ENCODE measurements around the gene FAM83D. TPM values are rescaled to one million over a fixed set of nuclear protein-coding genes. Genes with fewer than 3 reads are reported as not detected.

Gene FAM83D
- total and polyA plus RNA-seq, 2 experiments from 2014 or later: 33.3 to 91.3 TPM

DNA sequence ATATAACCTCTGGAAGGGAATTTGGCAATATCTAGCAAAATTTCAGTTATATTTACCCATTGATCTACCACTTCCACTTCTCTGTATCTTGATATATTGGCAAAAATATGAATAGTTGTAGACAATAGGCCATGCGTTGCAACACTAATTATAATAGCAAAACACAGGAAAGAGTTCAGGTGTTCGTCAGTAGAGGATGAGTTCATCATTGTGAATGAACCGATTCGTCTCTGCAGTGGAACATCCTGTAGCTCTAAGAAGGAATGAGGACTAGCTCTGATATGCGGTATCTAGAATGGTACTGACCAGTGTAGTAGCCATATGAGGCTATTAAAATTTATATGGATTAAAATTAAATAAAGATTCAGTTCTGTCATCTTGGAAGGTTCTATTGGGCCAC, 8.3 kb downstream of the FAM83D start (continued):
- no peak for TF ChIP-seq ZNF462 (CRISPR knock-in tag; IDR thresholded peaks at IDR 0.05)

DNA sequence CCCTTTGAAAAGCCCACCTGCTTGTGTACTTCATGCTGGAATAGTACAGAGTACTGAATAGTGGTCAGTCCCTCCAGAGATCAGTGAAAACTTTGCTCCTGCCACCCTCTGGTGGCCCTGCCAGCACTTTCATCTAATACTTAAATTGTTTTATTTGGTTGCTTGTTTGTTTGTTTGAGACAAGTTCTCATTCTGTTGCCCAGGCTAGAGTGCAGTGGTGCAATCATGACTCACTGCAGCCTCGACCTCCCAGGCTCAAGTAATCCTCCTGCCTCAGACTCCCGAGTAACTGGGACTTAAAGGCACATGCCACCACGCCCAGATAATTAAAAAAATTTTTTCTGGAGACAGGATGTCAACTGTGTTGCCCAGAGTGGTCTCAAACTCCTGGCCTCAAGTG, 9.1 kb downstream of the FAM83D start:
- peaks cover 85% of the 10 kb centered on the region for H4K20me1 ChIP-seq (replicated peaks; ENCODE audit: insufficient read depth)

More for the DNA sequence above, 9.1 kb downstream of the FAM83D start:
- DNase-seq (ENCODE audit: low spot score) (no peak), ATAC-seq (peak; percentile 18; the same call in 1 of the 3 replicates)
- TF ChIP-seq EZH2 (IDR thresholded peaks at IDR 0.05; ENCODE audit: low read depth, unreplicated experiment) (no peak), CREB1 (CRISPR knock-in tag; IDR thresholded peaks at IDR 0.05; ENCODE audit: low read depth) (no peak), STAT1 (IDR thresholded peaks at IDR 0.05; ENCODE audit: unreplicated experiment) (no peak), JUNB (IDR thresholded peaks at IDR 0.05; ENCODE audit: unreplicated experiment) (no peak), ETS1 (IDR thresholded peaks at IDR 0.05) (no peak), EZH2phosphoT487 (IDR thresholded peaks at IDR 0.05; ENCODE audit: unreplicated experiment) (no peak)
- TF ChIP-seq, protein P1, sequence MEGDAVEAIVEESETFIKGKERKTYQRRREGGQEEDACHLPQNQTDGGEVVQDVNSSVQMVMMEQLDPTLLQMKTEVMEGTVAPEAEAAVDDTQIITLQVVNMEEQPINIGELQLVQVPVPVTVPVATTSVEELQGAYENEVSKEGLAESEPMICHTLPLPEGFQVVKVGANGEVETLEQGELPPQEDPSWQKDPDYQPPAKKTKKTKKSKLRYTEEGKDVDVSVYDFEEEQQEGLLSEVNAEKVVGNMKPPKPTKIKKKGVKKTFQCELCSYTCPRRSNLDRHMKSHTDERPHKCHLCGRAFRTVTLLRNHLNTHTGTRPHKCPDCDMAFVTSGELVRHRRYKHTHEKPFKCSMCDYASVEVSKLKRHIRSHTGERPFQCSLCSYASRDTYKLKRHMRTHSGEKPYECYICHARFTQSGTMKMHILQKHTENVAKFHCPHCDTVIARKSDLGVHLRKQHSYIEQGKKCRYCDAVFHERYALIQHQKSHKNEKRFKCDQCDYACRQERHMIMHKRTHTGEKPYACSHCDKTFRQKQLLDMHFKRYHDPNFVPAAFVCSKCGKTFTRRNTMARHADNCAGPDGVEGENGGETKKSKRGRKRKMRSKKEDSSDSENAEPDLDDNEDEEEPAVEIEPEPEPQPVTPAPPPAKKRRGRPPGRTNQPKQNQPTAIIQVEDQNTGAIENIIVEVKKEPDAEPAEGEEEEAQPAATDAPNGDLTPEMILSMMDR (conservative IDR thresholded peaks at IDR 0.05; ENCODE audit: low read depth in 2 of 2): peak; percentile 29 to 39
- TF ChIP-seq, protein P2, sequence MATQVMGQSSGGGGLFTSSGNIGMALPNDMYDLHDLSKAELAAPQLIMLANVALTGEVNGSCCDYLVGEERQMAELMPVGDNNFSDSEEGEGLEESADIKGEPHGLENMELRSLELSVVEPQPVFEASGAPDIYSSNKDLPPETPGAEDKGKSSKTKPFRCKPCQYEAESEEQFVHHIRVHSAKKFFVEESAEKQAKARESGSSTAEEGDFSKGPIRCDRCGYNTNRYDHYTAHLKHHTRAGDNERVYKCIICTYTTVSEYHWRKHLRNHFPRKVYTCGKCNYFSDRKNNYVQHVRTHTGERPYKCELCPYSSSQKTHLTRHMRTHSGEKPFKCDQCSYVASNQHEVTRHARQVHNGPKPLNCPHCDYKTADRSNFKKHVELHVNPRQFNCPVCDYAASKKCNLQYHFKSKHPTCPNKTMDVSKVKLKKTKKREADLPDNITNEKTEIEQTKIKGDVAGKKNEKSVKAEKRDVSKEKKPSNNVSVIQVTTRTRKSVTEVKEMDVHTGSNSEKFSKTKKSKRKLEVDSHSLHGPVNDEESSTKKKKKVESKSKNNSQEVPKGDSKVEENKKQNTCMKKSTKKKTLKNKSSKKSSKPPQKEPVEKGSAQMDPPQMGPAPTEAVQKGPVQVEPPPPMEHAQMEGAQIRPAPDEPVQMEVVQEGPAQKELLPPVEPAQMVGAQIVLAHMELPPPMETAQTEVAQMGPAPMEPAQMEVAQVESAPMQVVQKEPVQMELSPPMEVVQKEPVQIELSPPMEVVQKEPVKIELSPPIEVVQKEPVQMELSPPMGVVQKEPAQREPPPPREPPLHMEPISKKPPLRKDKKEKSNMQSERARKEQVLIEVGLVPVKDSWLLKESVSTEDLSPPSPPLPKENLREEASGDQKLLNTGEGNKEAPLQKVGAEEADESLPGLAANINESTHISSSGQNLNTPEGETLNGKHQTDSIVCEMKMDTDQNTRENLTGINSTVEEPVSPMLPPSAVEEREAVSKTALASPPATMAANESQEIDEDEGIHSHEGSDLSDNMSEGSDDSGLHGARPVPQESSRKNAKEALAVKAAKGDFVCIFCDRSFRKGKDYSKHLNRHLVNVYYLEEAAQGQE (IDR thresholded peaks at IDR 0.05; ENCODE audit: unreplicated experiment): no peak
- H3K79me2 ChIP-seq (replicated peaks; ENCODE audit: insufficient read depth): peaks cover 100% of the 10 kb centered on the region
- H3K4me3 Mint-ChIP-seq: no peak overlapping the region
- peaks cover 34% of the 10 kb centered on the region for H3K36me3 Mint-ChIP-seq (ENCODE audit: low read depth)
- H3K9me3 Mint-ChIP-seq: no peaks in the 10 kb centered on the region
- H3K4me1 Mint-ChIP-seq: peaks cover 40% of the 10 kb centered on the region
- H3K27me3 Mint-ChIP-seq (ENCODE audit: insufficient read depth, low read depth, poor library complexity): peaks cover 5% of the 10 kb centered on the region
- H2AFZ ChIP-seq: no peak overlapping the region
- H3K36me3 ChIP-seq (ENCODE audit: insufficient read depth): peaks cover 11% of the 10 kb centered on the region
- no peak overlapping the region for H3K27ac ChIP-seq (ENCODE audit: low read depth)
- H3K27me3 ChIP-seq (ENCODE audit: insufficient read depth): no peaks in the 10 kb centered on the region
- H3F3A ChIP-seq (replicated peaks; ENCODE audit: low read depth): no peaks in the 10 kb centered on the region
- peaks cover 13% of the 10 kb centered on the region; the same call in 1 of the 2 replicates for H3K4me1 ChIP-seq (ENCODE audit: insufficient read depth)
- H3K4me3 ChIP-seq: no peak overlapping the region
- no peak overlapping the region for H3K4me2 ChIP-seq
- no peak overlapping the region; the same call in 1 of the 2 replicates for H3K27ac Mint-ChIP-seq
- no peaks in the 10 kb centered on the region for H3K9me2 ChIP-seq (ENCODE audit: insufficient read depth)

Measured in GM23338 (cell line).